Thyroid gland (tissue), 4 donors: ENCODE data around the gene RHBDF1. TPM values are rescaled to one million over a fixed set of nuclear protein-coding genes. Genes with fewer than 3 reads are reported as not detected.

Source experiments
- DNase-seq, 2 donors: peaks; one replicate each; pipeline ENCODE4 v3.0.0-alpha.2; 2019
- H3K27ac ChIP-seq, 3 donors: fragments of 200-600 bp; sonication (generic); 1 replicate in 2 of 3; 2 replicates in 1 of 3; pipeline ENCODE4 v1.5.1; 2016 to 2019; ENCODE audit warnings: mild to moderate bottlenecking in 1 of 3, moderate library complexity in 1 of 3
- H3K27me3 ChIP-seq: fragments of 200-600 bp; sonication (generic); one replicate; pipeline ENCODE4 v1.5.1; 2019
- H3K36me3 ChIP-seq, 2 donors: fragments of 200-600 bp; sonication (generic); one replicate each; pipeline ENCODE4 v1.5.1; 2016 to 2019
- H3K4me1 ChIP-seq, 2 donors: fragments of 200-600 bp; sonication (generic); one replicate each; pipeline ENCODE4 v1.5.1; 2017 to 2019
- H3K4me3 ChIP-seq, 3 donors: fragments of 200-600 bp; sonication (generic); replicated peaks in 1 of 3; 1 replicate in 2 of 3; 2 replicates in 1 of 3; pipeline ENCODE4 v1.5.1; 2016; ENCODE audit warnings: mild to moderate bottlenecking in 1 of 3
- H3K9me3 ChIP-seq: fragments of 200-600 bp; sonication (generic); one replicate; pipeline ENCODE4 v1.5.1; 2017
- CTCF ChIP-seq, 6 experiments: fragments of 200-600 bp in 3 of 6; fragments of 450-650 bp in 3 of 6; sonication (generic) in 3 of 6; IDR thresholded peaks; one replicate each; pipeline ENCODE4 v1.5.1; 2016 to 2019; ENCODE audit warnings: antibody characterized with exemption in 6 of 6, mild to moderate bottlenecking in 2 of 6, inconsistent platforms in 1 of 6, moderate library complexity in 1 of 6
- POLR2A ChIP-seq, 2 donors: fragments of 450-650 bp; IDR thresholded peaks; one replicate each; pipeline ENCODE4 v1.6.1; 2017; ENCODE audit warnings: antibody characterized with exemption in 2 of 2, mild to moderate bottlenecking in 2 of 2, moderate library complexity in 1 of 2
- WGBS, 2 donors: methylation state at CpG; one replicate each; pipeline ENCODE4 v1.1.5; 2017; 5-methylcytosine and 5-hydroxymethylcytosine counted together
- intact Hi-C: fragments of 100-400 bp; cut with DNase I; formaldehyde crosslinking; loops from one replicate; pipeline ENCODE4 v1.15.1; 2023
- total RNA-seq, 4 donors: library from RNA; depleted of rRNA; stranded (reverse); fragments of >200 nt; gene quantifications; one replicate each; pipeline ENCODE4 v1.2.3, GENCODE V29; 2016

The RHBDF1 gene
- total RNA-seq, 4 donors from 2014 or later: 20.4 to 35.4 (median 28.4) TPM

DNA sequence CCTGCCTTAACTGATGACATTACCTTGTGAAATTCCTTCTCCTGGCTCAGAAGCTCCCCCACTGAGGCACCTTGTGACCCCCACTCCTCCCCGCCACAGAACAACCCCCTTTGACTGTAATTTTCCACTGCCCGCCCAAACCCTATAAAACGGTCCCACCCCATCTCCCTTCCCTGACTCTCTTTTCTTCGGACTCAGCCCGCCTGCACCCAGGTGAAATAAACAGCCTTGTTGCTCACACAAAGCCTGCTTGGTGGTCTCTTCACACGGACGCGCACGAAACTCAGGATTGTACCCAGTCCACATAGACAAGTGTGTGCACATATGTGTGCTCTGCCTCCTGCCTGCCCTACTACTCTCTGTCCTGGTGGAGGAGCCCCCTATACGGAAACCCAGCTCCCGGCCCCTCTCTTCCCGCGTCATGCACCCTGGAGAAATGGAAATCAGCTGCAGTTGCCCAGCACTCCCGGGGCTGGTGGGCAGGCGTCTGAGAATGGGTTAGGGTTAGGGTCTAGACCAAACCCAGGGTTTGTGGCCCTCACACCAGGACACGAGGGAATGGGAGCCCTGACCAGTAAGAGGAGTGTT, 2.4 kb upstream of the RHBDF1 start:
- no peaks in the 10 kb centered on the region for H3K27me3 ChIP-seq
- WGBS, 2 donors: 91 to 93% methylated on average over 16 of the region's 16 CpGs
- peak overlapping the region; percentile 70 to 92 (median 88) for H3K27ac ChIP-seq
- H3K4me3 ChIP-seq: no peak overlapping the region
- H3K4me1 ChIP-seq: peaks cover 53 to 69% of the 10 kb centered on the region in 2 donors
- no peak for DNase-seq
- H3K36me3 ChIP-seq: peaks cover 0 to 5% of the 10 kb centered on the region in 2 donors
- intact Hi-C loops: no loop called here
- H3K9me3 ChIP-seq: no peaks in the 10 kb centered on the region
- TF ChIP-seq POLR2A (IDR thresholded peaks at IDR 0.05) (no peak), CTCF (IDR thresholded peaks at IDR 0.05) (no peak)

DNA sequence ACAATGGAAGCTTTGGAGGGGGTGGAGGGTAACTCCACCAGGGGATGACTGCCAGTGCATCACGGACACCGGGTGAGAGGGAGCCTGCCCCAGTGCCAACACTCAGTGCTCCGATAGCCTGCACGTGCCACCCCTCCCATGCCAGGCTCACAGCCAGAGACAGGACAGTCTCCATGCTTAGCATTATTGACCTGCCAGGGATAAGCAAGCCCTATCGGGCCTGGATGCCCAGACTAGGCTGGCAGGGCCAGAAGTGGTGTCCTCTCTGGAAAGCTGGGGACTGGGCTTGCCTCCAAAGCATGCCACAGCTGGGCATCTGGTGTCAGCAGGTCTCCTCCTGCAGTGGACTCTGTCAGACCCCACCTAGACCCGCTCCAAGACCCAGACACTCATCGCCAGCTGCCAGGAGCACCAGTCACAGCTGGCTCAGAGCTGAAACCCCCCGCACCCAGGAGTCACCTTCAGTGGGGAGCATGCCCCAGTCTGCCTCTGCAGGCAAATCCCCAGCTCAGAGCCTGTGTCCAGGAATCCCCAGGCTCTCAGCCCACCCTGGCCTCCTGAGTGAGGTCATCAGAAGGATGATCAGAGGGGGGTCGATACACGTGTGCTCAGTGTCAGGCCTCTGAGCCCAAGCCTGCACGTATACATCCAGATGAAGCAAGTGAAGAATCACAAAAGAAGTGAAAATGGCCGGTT, 1.8 kb upstream of the RHBDF1 start:
- whole genome bisulfite sequencing, 2 donors: 51 to 87% methylated on average over 9 to 12 of the region's 12 CpGs
- H3K4me3 ChIP-seq: no peak overlapping the region
- TF ChIP-seq CTCF (IDR thresholded peaks at IDR 0.05) (no peak), POLR2A (IDR thresholded peaks at IDR 0.05) (no peak)
- DNase-seq: no peak
- peaks cover 53 to 73% of the 10 kb centered on the region in 2 donors for H3K4me1 ChIP-seq
- H3K9me3 ChIP-seq: no peaks in the 10 kb centered on the region
- intact Hi-C loops: no loop called here
- no peaks in the 10 kb centered on the region for H3K27me3 ChIP-seq
- H3K36me3 ChIP-seq: no peaks in the 10 kb centered on the region
- peak overlapping the region in 1 of 3 donors; percentile 83 for H3K27ac ChIP-seq

- DNase-seq: peak; percentile 88 to 89
- H3K4me3 ChIP-seq: peak overlapping the region; percentile 7 to 66 (median 58)
- H3K9me3 ChIP-seq: no peaks in the 10 kb centered on the region
- 0 to 3% methylated on average over 2 to 5 of the region's 57 CpGs for WGBS, 2 donors
- peaks cover 54 to 76% of the 10 kb centered on the region in 2 donors for H3K4me1 ChIP-seq
- H3K36me3 ChIP-seq: no peaks in the 10 kb centered on the region
- intact Hi-C loops: no loop called here
- H3K27me3 ChIP-seq: no peaks in the 10 kb centered on the region
- TF ChIP-seq POLR2A (IDR thresholded peaks at IDR 0.05) (peak in 1 of 2 donors; percentile 41), CTCF (IDR thresholded peaks at IDR 0.05) (peak in 1 of 6 experiments; percentile 9)
- peak overlapping the region; percentile 68 to 86 (median 83) for H3K27ac ChIP-seq
Observed at GRCh38 chr16:71540-72401, 660 bp downstream of the RHBDF1 start.

DNA sequence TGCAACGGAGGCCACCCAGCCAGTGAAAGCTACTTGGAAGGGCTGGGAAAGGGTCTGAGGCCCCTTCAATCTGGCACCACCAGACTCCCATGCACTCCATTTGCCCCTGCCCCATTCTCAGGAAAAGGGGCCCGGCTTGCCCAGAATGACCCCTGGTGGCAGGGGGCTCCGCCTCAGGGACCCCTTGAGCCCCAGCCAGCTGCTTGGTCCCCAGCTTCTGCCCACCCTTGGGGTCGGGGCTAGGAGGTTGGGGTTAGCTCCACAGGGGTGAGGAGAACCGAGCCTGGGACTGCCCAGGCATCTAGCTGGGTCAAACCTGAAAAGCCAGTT, 1.3 kb downstream of the RHBDF1 start:
- intact Hi-C loops: no loop called here
- Histone ChIP-seq H3K4me3 (peak overlapping the region in 1 of 3 donors; percentile 66), H3K4me1 (peaks cover 48 to 76% of the 10 kb centered on the region in 2 donors), H3K36me3 (no peaks in the 10 kb centered on the region), H3K27ac (peak overlapping the region; percentile 27 to 86 (median 83)), H3K27me3 (no peaks in the 10 kb centered on the region), H3K9me3 (no peaks in the 10 kb centered on the region)
- TF ChIP-seq CTCF (IDR thresholded peaks at IDR 0.05): no peak
- DNase-seq: no peak
- 100% methylated on average over 1 of the region's 5 CpGs; no CpG with 5 or more reads in 1 of the 2 donors for WGBS, 2 donors
